Natural killer cell (primary cell): Measurements from ENCODE around the gene FAM156A. TPM values are rescaled to one million over a fixed set of nuclear protein-coding genes. Genes with fewer than 3 reads are reported as not detected.
"Not testable (repeated sequence)": the region's sequence is repeated elsewhere in the genome, so short reads cannot be mapped to it uniquely, and the experiment has no call there.

Source experiments
- ATAC-seq, 3 donors: fragments of 150-1000 bp in 2 of 3; fragments of 200-7000 bp in 1 of 3; cut with Tn5 transposase; 1 replicate in 1 of 3; 2 replicates in 2 of 3; pipeline ENCODE4 v1.10.0; 2021; ENCODE audit warnings: mild to moderate bottlenecking in 2 of 3, moderate library complexity in 2 of 3
- DNase-seq, 2 donors: peaks; one replicate each; pipeline versions ENCODE4 v3.0.0 to v3.0.0-alpha.2; 2013 to 2021; ENCODE audit warnings: mixed read lengths in 1 of 2
- H3K27ac ChIP-seq: one replicate; pipeline ENCODE4 v1.5.1; 2013; ENCODE audit warnings: mild to moderate bottlenecking, low read length
- H3K27me3 ChIP-seq: one replicate; pipeline ENCODE4 v1.6.1; 2013; ENCODE audit warnings: low read length; ENCODE audit not compliant: control insufficient read depth, insufficient read depth
- H3K36me3 ChIP-seq: one replicate; pipeline ENCODE4 v1.6.1; 2013; ENCODE audit warnings: low read length; ENCODE audit not compliant: control insufficient read depth, insufficient read depth
- H3K4me1 ChIP-seq: one replicate; pipeline ENCODE4 v1.6.1; 2013; ENCODE audit warnings: low read length; ENCODE audit not compliant: control insufficient read depth, insufficient read depth
- H3K4me3 ChIP-seq: one replicate; pipeline ENCODE4 v1.5.1; 2013; ENCODE audit warnings: low read length
- H3K9me3 ChIP-seq: one replicate; pipeline ENCODE4 v1.6.1; 2013; ENCODE audit warnings: low read length; ENCODE audit not compliant: control insufficient read depth, insufficient read depth
- H3K27ac Mint-ChIP-seq, 2 donors: one replicate each; pipeline ENCODE4 v1.8.0; 2022; ENCODE audit warnings: mild to moderate bottlenecking in 2 of 2, mixed read lengths in 2 of 2, moderate library complexity in 1 of 2
- H3K27me3 Mint-ChIP-seq, 2 donors: one replicate each; pipeline ENCODE4 v1.8.0; 2022; ENCODE audit warnings: low read depth in 2 of 2, mixed read lengths in 2 of 2
- H3K36me3 Mint-ChIP-seq: one replicate; pipeline ENCODE4 v1.8.0; 2022; ENCODE audit warnings: mixed read lengths
- H3K4me1 Mint-ChIP-seq, 2 donors: one replicate each; pipeline ENCODE4 v1.8.0; 2022; ENCODE audit warnings: mixed read lengths in 2 of 2
- H3K4me3 Mint-ChIP-seq: one replicate; pipeline ENCODE4 v1.8.0; 2022; ENCODE audit warnings: mild to moderate bottlenecking, moderate library complexity, mixed read lengths
- H3K9me3 Mint-ChIP-seq, 2 donors: one replicate each; pipeline ENCODE4 v1.8.0; 2022; ENCODE audit warnings: mixed read lengths in 2 of 2
- WGBS: methylation state at CpG from one replicate; pipeline ENCODE4 v1.1.7; 2013; ENCODE audit warnings: missing lambda C conversion rate; ENCODE audit not compliant: insufficient coverage; 5-methylcytosine and 5-hydroxymethylcytosine counted together
- intact Hi-C: fragments of 100-400 bp; cut with micrococcal nuclease; formaldehyde crosslinking; loops from one replicate; pipeline ENCODE4 v1.14.2; 2022
- total RNA-seq, 4 donors: library from RNA; stranded (reverse); fragments of 120-200 nt in 1 of 4; gene quantifications; one replicate each; pipeline versions ENCODE4 v1.2.3 to v1.2.4, GENCODE V29; 2013 to 2022
- TF ChIP-seq, protein P1 (sequence below): fragments of 200-600 bp; IDR thresholded peaks from one replicate; pipeline ENCODE4 v1.8.0; 2022; ENCODE audit warnings: antibody characterized with exemption

The FAM156A gene
- total RNA-seq, 3 donors from 2014 or later (not counting 1 experiment from before 2014, with no cell fraction given) = 16.2 to 19.2 (median 18.7) TPM

DNA sequence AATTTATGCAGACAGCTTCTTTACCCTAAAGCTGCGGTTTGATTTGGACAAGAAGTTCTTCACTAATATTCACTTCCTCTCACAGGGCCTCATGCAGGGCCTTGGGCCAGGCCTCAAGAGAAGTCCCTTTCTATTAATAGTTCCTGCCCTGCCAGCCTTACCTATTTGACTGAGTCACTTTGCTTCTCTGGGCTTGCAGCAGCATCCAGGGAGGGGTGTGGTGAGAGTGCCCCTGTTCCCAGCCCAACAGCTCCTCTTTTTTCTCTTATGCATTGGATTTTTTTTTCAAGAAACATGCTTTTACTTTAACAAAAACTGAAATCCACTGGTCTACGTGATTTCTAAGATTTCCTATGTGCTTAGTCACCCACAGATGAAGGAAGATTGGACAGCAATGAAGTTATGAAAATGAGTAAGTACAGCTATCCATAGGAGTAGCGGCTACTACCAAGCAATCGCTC lies 34.5 kb downstream of the FAM156A start:
- peaks cover 0 to 24% of the 10 kb centered on the region in 2 donors for H3K27me3 Mint-ChIP-seq
- no peak overlapping the region for H3K27ac ChIP-seq

DNA sequence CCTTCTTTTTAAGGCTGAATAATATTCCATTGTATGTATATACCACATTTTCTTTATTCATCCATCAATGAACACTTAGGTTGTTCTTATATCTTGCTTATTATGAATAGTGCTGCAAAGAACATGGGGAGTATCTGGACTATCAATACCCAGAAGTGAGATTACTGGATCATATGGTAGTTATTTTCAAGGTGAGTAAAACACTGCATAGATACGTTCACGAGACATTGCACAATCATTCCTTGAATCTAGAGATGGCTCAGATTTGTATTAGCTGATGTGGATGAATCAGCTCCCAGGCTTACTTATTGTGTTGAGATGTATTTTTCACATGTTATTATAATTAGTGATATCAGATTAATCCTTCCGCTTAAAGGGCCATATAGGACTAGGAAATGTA lies 43.6 kb downstream of the FAM156A start:
- H3K9me3 Mint-ChIP-seq, H3K27ac Mint-ChIP-seq, H3K4me1 ChIP-seq, H3K27ac ChIP-seq, DNase-seq, H3K4me3 ChIP-seq, H3K4me3 Mint-ChIP-seq, H3K36me3 ChIP-seq, H3K9me3 ChIP-seq, H3K27me3 ChIP-seq, H3K36me3 Mint-ChIP-seq, ATAC-seq, intact Hi-C loops, H3K4me1 Mint-ChIP-seq, H3K27me3 Mint-ChIP-seq: not testable (repeated sequence)
- no CpG with 5 or more reads among the region's 3 CpGs for WGBS

More for the DNA sequence above, 34.5 kb downstream of the FAM156A start:
- H3K36me3 ChIP-seq = no peaks in the 10 kb centered on the region
- Mint-ChIP-seq H3K36me3 (no peaks in the 10 kb centered on the region), H3K4me3 (no peak overlapping the region), H3K27ac (no peak overlapping the region), H3K4me1 (peaks cover 17 to 19% of the 10 kb centered on the region in 2 donors), H3K9me3 (no peaks in the 10 kb centered on the region)
- TF ChIP-seq, protein P1, sequence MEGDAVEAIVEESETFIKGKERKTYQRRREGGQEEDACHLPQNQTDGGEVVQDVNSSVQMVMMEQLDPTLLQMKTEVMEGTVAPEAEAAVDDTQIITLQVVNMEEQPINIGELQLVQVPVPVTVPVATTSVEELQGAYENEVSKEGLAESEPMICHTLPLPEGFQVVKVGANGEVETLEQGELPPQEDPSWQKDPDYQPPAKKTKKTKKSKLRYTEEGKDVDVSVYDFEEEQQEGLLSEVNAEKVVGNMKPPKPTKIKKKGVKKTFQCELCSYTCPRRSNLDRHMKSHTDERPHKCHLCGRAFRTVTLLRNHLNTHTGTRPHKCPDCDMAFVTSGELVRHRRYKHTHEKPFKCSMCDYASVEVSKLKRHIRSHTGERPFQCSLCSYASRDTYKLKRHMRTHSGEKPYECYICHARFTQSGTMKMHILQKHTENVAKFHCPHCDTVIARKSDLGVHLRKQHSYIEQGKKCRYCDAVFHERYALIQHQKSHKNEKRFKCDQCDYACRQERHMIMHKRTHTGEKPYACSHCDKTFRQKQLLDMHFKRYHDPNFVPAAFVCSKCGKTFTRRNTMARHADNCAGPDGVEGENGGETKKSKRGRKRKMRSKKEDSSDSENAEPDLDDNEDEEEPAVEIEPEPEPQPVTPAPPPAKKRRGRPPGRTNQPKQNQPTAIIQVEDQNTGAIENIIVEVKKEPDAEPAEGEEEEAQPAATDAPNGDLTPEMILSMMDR = no peak
- WGBS = 38% methylated on average over 2 of the region's 4 CpGs
- intact Hi-C loops = no loop called here
- no peak for DNase-seq
- H3K4me1 ChIP-seq = peaks cover 18% of the 10 kb centered on the region
- no peaks in the 10 kb centered on the region for H3K27me3 ChIP-seq
- no peak overlapping the region for H3K4me3 ChIP-seq
- no peaks in the 10 kb centered on the region for H3K9me3 ChIP-seq
- ATAC-seq = no peak

DNA sequence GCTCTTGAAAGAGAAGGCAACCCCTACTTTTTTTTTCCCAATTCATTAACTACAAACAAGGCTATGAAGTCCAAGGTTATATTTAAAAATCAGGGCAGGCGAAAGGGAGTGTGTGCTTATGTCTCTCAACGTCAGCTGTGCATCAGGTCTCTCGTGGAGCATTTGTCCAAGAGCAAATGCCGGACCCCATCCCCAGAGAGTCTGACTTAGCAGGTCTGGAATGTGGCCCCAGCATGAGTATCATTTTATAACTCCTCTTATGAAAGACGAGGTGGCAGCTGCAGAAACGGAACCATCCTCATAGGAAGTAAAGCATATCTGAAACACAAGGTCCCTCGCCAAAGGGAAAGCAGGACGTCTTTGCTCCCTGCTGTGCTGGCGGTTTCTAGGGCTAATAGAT lies 44.6 kb downstream of the FAM156A start:
- H3K4me3 ChIP-seq, H3K9me3 Mint-ChIP-seq, H3K27me3 Mint-ChIP-seq, H3K27ac Mint-ChIP-seq, H3K36me3 Mint-ChIP-seq, H3K4me1 Mint-ChIP-seq, ATAC-seq, H3K27ac ChIP-seq, H3K4me1 ChIP-seq, DNase-seq, H3K27me3 ChIP-seq, H3K4me3 Mint-ChIP-seq, intact Hi-C loops, H3K36me3 ChIP-seq, H3K9me3 ChIP-seq: not testable (repeated sequence)
- WGBS = no CpG with 5 or more reads among the region's 9 CpGs

DNA sequence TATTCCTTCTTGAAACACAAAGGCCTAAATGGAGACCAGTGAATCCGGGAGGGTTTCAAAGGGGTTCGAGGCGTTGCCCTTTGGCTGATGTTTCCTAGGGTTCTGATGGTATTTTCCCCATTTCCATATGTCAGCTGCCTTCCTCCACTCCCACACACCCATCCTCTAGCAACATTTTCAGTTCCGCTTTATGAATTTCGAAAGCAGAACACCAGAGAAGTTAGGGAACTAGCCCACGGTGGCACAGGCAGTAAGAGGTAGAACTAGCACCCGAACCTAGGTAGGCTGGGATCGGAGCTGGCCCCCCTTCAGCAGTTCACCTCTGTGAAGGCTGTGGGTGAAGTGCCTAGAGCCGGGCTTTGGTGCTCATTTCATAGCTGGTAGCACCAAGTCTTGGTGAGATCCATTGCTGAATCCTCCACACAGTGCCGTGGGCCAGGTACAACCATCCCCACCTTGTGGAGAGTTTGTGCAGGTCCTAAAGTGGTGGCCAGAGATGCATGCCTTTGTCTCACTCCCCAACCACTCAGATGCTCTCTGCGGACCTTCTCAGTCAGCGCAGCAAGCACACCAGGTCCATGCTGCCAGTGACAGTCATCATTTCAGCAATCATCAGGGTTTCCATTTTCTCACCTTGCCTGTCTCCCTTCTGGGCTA lies 48.9 kb downstream of the FAM156A start:
- DNase-seq, H3K27me3 ChIP-seq, H3K36me3 Mint-ChIP-seq, H3K27me3 Mint-ChIP-seq, H3K4me3 ChIP-seq, H3K27ac ChIP-seq, ATAC-seq, H3K4me1 ChIP-seq, H3K4me1 Mint-ChIP-seq, H3K9me3 ChIP-seq, H3K27ac Mint-ChIP-seq, intact Hi-C loops, H3K9me3 Mint-ChIP-seq, H3K36me3 ChIP-seq, H3K4me3 Mint-ChIP-seq: not testable (repeated sequence)
- WGBS = no CpG with 5 or more reads among the region's 12 CpGs

DNA sequence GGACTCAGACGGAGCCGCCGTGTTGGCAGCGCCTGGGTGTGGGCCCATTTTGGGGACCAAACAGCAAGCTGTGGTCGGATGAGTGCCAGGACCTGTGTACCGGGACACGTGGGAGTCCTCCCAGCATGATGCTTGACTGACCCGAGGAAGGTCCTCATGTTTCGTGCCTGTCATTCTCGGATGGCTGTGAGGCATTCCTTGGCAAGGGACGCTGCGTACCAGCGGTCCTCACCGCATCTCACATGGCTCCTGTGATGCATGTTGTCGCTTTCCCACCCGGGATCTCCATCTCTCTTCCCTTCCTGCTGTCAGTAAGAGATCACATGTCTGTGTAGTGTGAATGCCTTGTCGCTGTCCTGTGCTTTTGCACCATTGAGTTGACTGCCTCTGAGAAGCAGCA lies 50.4 kb downstream of the FAM156A start:
- H3K27me3 ChIP-seq, H3K27ac ChIP-seq, H3K27me3 Mint-ChIP-seq, H3K9me3 Mint-ChIP-seq, H3K4me3 Mint-ChIP-seq, H3K36me3 Mint-ChIP-seq, H3K36me3 ChIP-seq, H3K27ac Mint-ChIP-seq, H3K9me3 ChIP-seq, H3K4me1 ChIP-seq, ATAC-seq, H3K4me1 Mint-ChIP-seq, intact Hi-C loops, H3K4me3 ChIP-seq, DNase-seq: not testable (repeated sequence)
- no CpG with 5 or more reads among the region's 17 CpGs for WGBS

DNA sequence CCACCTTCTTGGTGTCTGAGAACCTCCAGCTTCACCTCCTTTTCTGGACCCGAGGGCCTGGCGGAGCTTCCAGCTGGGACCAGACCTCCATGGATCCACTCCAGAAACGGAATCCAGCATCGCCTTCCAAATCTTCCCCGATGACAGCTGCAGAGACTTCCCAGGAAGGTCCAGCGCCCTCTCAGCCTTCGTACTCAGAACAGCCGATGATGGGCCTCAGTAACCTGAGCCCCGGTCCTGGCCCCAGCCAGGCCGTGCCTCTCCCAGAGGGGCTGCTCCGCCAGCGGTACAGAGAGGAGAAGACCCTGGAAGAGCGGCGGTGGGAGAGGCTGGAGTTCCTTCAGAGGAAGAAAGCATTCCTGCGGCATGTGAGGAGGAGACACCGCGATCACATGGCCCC lies 51.2 kb downstream of the FAM156A start:
- H3K9me3 Mint-ChIP-seq, H3K4me1 ChIP-seq, H3K27ac ChIP-seq, H3K9me3 ChIP-seq, H3K36me3 ChIP-seq, H3K27ac Mint-ChIP-seq, intact Hi-C loops, H3K27me3 Mint-ChIP-seq, H3K36me3 Mint-ChIP-seq, H3K4me3 Mint-ChIP-seq, DNase-seq, H3K4me1 Mint-ChIP-seq, H3K4me3 ChIP-seq, H3K27me3 ChIP-seq, ATAC-seq: not testable (repeated sequence)
- WGBS = no CpG with 5 or more reads among the region's 17 CpGs

DNA sequence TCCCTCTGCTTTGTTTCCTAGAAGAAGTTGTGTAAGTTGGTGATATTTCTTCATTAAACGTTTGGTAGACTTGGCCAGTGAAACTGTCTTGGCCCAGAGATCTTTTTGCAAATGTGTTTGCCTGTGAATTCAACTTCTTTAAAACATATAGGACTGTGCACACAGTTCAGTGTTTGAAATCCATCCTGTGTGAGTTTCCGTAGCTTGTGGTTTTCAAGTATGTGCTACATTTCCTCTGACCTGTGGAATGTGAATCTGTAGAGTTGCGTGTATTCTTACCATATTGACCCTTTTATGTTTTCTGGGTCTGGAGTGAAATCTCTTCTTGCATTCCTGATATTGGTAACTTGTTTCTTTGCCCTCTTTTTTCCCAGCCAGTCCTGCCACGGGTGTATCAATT lies 52.2 kb downstream of the FAM156A start:
- H3K36me3 ChIP-seq, H3K9me3 Mint-ChIP-seq, H3K27ac ChIP-seq, H3K36me3 Mint-ChIP-seq, H3K27me3 ChIP-seq, H3K9me3 ChIP-seq, H3K27me3 Mint-ChIP-seq, ATAC-seq, DNase-seq, H3K27ac Mint-ChIP-seq, H3K4me3 ChIP-seq, H3K4me1 ChIP-seq, intact Hi-C loops, H3K4me3 Mint-ChIP-seq, H3K4me1 Mint-ChIP-seq: not testable (repeated sequence)
- no CpG with 5 or more reads among the region's 4 CpGs for WGBS
